ENCODE measurements around the gene ST14. TPM values are rescaled to one million over a fixed set of nuclear protein-coding genes. Genes with fewer than 3 reads are reported as not detected.

Gene ST14
- total and polyA plus RNA-seq, 2 donors (not counting 1 experiment from before 2014, with no cell fraction given), result under 0.01 TPM; not detected in 1

- DNase-seq (ENCODE audit: low read depth in 2 of 2), result no peak
- TF ChIP-seq EZH2 (IDR thresholded peaks at IDR 0.05; ENCODE audit: low read length, missing control alignments), result no peak
- Histone ChIP-seq H2AFZ (ENCODE audit: low read length) (no peak overlapping the region), H3K9ac (ENCODE audit: insufficient read depth, low read length) (no peak overlapping the region), H4K20me1 (ENCODE audit: control insufficient read depth, extremely low read depth, insufficient read depth, low read length) (no peaks in the 10 kb centered on the region), H3K79me2 (ENCODE audit: control insufficient read depth, insufficient read depth, low read length) (no peaks in the 10 kb centered on the region), H3K9me3 (ENCODE audit: control insufficient read depth, insufficient read depth, low read depth, low read length) (no peaks in the 10 kb centered on the region), H3K4me1 (ENCODE audit: control insufficient read depth, extremely low read depth, insufficient read depth, low read length) (no peaks in the 10 kb centered on the region), H3K27ac (ENCODE audit: insufficient read depth, low read length) (no peak overlapping the region), H3K4me2 (ENCODE audit: extremely low read depth, insufficient read depth, low read length) (no peak overlapping the region), H3K36me3 (ENCODE audit: control insufficient read depth, insufficient read depth, low read length) (no peaks in the 10 kb centered on the region), H3K4me3 (replicated peaks in 1 of 4; ENCODE audit: control extremely low read depth in 1 of 4, insufficient read depth in 1 of 4, low read depth in 3 of 4, low read length in 4 of 4) (no peak overlapping the region), H3K27me3 (ENCODE audit: control insufficient read depth, insufficient read depth, low read length) (peaks cover 20% of the 10 kb centered on the region)
Measured at GRCh38 chr11:130216591-130217132, 57.1 kb downstream of the ST14 start.

- Histone ChIP-seq H3K4me1 (ENCODE audit: control insufficient read depth, extremely low read depth, insufficient read depth, low read length) (no peaks in the 10 kb centered on the region), H3K27me3 (ENCODE audit: control insufficient read depth, insufficient read depth, low read length) (peaks cover 20% of the 10 kb centered on the region), H3K4me3 (replicated peaks in 1 of 4; ENCODE audit: control extremely low read depth in 1 of 4, insufficient read depth in 1 of 4, low read depth in 3 of 4, low read length in 4 of 4) (no peak overlapping the region), H3K79me2 (ENCODE audit: control insufficient read depth, insufficient read depth, low read length) (no peaks in the 10 kb centered on the region), H3K36me3 (ENCODE audit: control insufficient read depth, insufficient read depth, low read length) (no peaks in the 10 kb centered on the region), H2AFZ (ENCODE audit: low read length) (no peak overlapping the region), H3K27ac (ENCODE audit: insufficient read depth, low read length) (no peak overlapping the region), H4K20me1 (ENCODE audit: control insufficient read depth, extremely low read depth, insufficient read depth, low read length) (no peaks in the 10 kb centered on the region), H3K4me2 (ENCODE audit: extremely low read depth, insufficient read depth, low read length) (no peak overlapping the region), H3K9me3 (ENCODE audit: control insufficient read depth, insufficient read depth, low read depth, low read length) (no peaks in the 10 kb centered on the region), H3K9ac (ENCODE audit: insufficient read depth, low read length) (no peak overlapping the region)
- no peak for TF ChIP-seq CTCF (conservative IDR thresholded peaks at IDR 0.05 in 1 of 2, IDR thresholded peaks at IDR 0.05 in 1 of 2; ENCODE audit: low read depth in 1 of 2, low read length in 2 of 2)
- no peak for TF ChIP-seq EZH2 (IDR thresholded peaks at IDR 0.05; ENCODE audit: low read length, missing control alignments)
- no peak for DNase-seq (ENCODE audit: low read depth in 2 of 2)
Measured at GRCh38 chr11:130217133-130218031, 57.8 kb downstream of the ST14 start.

DNA sequence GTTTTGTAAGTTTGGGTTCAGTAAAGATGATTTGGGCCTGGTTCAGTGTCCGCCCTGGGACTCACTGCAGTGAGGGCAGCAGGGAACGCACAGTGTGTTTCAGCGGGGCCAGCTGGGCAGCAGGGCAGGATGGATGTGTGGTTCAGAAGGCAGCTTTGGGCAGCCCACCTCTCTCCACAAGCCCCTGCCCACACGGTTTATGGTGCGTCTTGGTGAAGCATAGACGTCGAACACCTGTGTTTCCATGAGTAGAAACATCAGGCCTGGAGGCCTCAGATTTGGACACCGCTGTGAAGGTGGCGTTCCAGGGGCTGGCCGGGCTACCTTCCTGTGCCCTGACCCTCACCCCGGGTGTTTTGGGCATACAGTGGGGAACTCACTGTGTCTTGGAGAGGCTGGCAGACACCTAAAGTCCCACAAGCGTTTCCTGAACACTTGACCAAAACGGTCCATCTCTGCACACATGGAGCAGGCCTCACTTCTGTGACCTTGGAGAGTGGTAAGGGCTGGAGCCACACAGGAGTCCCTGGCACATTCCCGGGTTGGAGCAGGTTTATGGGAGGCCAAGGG is 59.0 kb downstream of the ST14 start:
- no peaks in the 10 kb centered on the region for H3K9me3 ChIP-seq (ENCODE audit: control insufficient read depth, insufficient read depth, low read depth, low read length)
- H3K4me3 ChIP-seq (replicated peaks in 1 of 4; ENCODE audit: control extremely low read depth in 1 of 4, insufficient read depth in 1 of 4, low read depth in 3 of 4, low read length in 4 of 4), result no peak overlapping the region
- DNase-seq (ENCODE audit: low read depth in 2 of 2), result no peak
- no peaks in the 10 kb centered on the region for H3K4me1 ChIP-seq (ENCODE audit: control insufficient read depth, extremely low read depth, insufficient read depth, low read length)
- peaks cover 18% of the 10 kb centered on the region for H3K27me3 ChIP-seq (ENCODE audit: control insufficient read depth, insufficient read depth, low read length)
- no peaks in the 10 kb centered on the region for H4K20me1 ChIP-seq (ENCODE audit: control insufficient read depth, extremely low read depth, insufficient read depth, low read length)
- no peak overlapping the region for H2AFZ ChIP-seq (ENCODE audit: low read length)
- H3K36me3 ChIP-seq (ENCODE audit: control insufficient read depth, insufficient read depth, low read length), result no peaks in the 10 kb centered on the region
- H3K79me2 ChIP-seq (ENCODE audit: control insufficient read depth, insufficient read depth, low read length), result no peaks in the 10 kb centered on the region
- no peak for TF ChIP-seq EZH2 (IDR thresholded peaks at IDR 0.05; ENCODE audit: low read length, missing control alignments)
- H3K9ac ChIP-seq (ENCODE audit: insufficient read depth, low read length), result no peak overlapping the region
- H3K4me2 ChIP-seq (ENCODE audit: extremely low read depth, insufficient read depth, low read length), result no peak overlapping the region
- no peak overlapping the region for H3K27ac ChIP-seq (ENCODE audit: insufficient read depth, low read length)

Measured in fibroblast of lung (primary cell).